PC-9 (cell line): ENCODE measurements around the gene TRPM5. TPM values are rescaled to one million over a fixed set of nuclear protein-coding genes. Genes with fewer than 3 reads are reported as not detected.

Experiments used
- BruUV-seq: library from RNA; stranded (reverse); fragments of 400-500 nt; replicated peaks from 2 replicates; lab custom pipeline; 2021; lab: Mats Ljungman, UMichigan
- CTCF ChIA-PET: fragments of 300-600 bp; sonication (Branson Sonifier 250); formaldehyde crosslinking; loops from one replicate; lab custom pipeline; 2022; ENCODE audit warnings: antibody characterized with exemption; lab: Charles Lee
- POLR2A ChIA-PET: fragments of 300-600 bp; sonication (Branson Sonifier 250); formaldehyde crosslinking; loops from one replicate; lab custom pipeline; 2022; ENCODE audit warnings: antibody characterized with exemption; ENCODE audit not compliant: unreplicated experiment; lab: Charles Lee
- DNase-seq, 2 experiments: peaks; one replicate each; pipeline versions ENCODE4 v3.0.0 to v3.0.0-alpha.2; 2015 to 2022; ENCODE audit warnings: mixed read lengths in 1 of 2
- H2AFZ ChIP-seq: fragments of 200-600 bp; sonication (generic); 2 replicates; pipeline ENCODE4 v1.8.1; 2017; ENCODE audit warnings: antibody characterized with exemption
- H3F3A ChIP-seq: fragments of 200-600 bp; sonication (generic); 2 replicates; pipeline ENCODE4 v1.8.1; 2017; ENCODE audit warnings: antibody characterized with exemption, mild to moderate bottlenecking, low read depth; ENCODE audit not compliant: insufficient read depth
- H3K27ac ChIP-seq: fragments of 200-600 bp; sonication (generic); 2 replicates; pipeline ENCODE4 v1.6.1; 2016; ENCODE audit warnings: mixed run types
- H3K27me3 ChIP-seq: fragments of 200-600 bp; sonication (generic); 2 replicates; pipeline ENCODE4 v1.6.1; 2016; ENCODE audit warnings: low read depth, mixed run types; ENCODE audit not compliant: insufficient read depth
- H3K36me3 ChIP-seq: fragments of 200-600 bp; sonication (generic); 2 replicates; pipeline ENCODE4 v1.6.1; 2016; ENCODE audit warnings: low read depth, mixed run types
- H3K4me1 ChIP-seq: fragments of 200-600 bp; sonication (generic); replicated peaks from 2 replicates; pipeline ENCODE4 v1.6.1; 2016; ENCODE audit warnings: mixed run types; ENCODE audit not compliant: insufficient read depth
- H3K4me2 ChIP-seq: fragments of 200-600 bp; sonication (generic); 2 replicates; pipeline ENCODE4 v1.6.1; 2017; ENCODE audit warnings: mixed run types
- H3K4me3 ChIP-seq: fragments of 200-600 bp; sonication (generic); 2 replicates; pipeline ENCODE4 v1.6.1; 2016; ENCODE audit warnings: mixed run types
- H3K79me2 ChIP-seq: fragments of 200-600 bp; sonication (generic); 2 replicates; pipeline ENCODE4 v1.6.1; 2017; ENCODE audit warnings: low read depth, mixed run types
- H3K9me2 ChIP-seq: fragments of 200-600 bp; sonication (generic); 2 replicates; pipeline ENCODE4 v1.8.1; 2017; ENCODE audit warnings: mild to moderate bottlenecking; ENCODE audit not compliant: insufficient read depth
- H3K9me3 ChIP-seq: fragments of 200-600 bp; sonication (generic); 2 replicates; pipeline ENCODE4 v1.8.1; 2016; ENCODE audit warnings: low read depth; ENCODE audit not compliant: insufficient read depth
- H4K20me1 ChIP-seq: fragments of 200-600 bp; sonication (generic); 2 replicates; pipeline ENCODE4 v1.8.1; 2017; ENCODE audit not compliant: insufficient read depth
- CTCF ChIP-seq: fragments of 200-600 bp; sonication (generic); conservative IDR thresholded peaks from 2 replicates; pipeline ENCODE4 v1.6.1; 2017; ENCODE audit warnings: mixed run types, antibody characterized with exemption, mild to moderate bottlenecking, moderate library complexity
- EZH2 ChIP-seq: fragments of 200-600 bp; sonication (generic); IDR thresholded peaks from 2 replicates; pipeline ENCODE4 v1.8.0; 2017; ENCODE audit warnings: antibody characterized with exemption, low read depth
- intact Hi-C: fragments of 100-400 bp; cut with micrococcal nuclease; formaldehyde crosslinking; loops from one replicate; pipeline ENCODE4 v1.10.0; 2022; ENCODE audit not compliant: unreplicated experiment
- total RNA-seq: library from RNA; stranded (reverse); gene quantifications from 2 replicates; pipeline ENCODE4 v1.2.3, GENCODE V29; 2021

TRPM5 gene
- total RNA-seq, 1 experiment from 2014 or later, result not detected

GRCh38 chr11:2434008-2434407, 10.3 kb downstream of the TRPM5 start:
- no peaks in the 10 kb centered on the region for H3K79me2 ChIP-seq
- H3K4me1 ChIP-seq, result no peaks in the 10 kb centered on the region
- no peak overlapping the region for H3K27ac ChIP-seq
- DNase-seq, result no peak
- no peaks in the 10 kb centered on the region for H3K9me3 ChIP-seq
- no peaks in the 10 kb centered on the region for H3K9me2 ChIP-seq
- no peaks in the 10 kb centered on the region for H3K36me3 ChIP-seq
- no peak overlapping the region for H2AFZ ChIP-seq
- TF ChIP-seq EZH2 (no peak), CTCF (no peak)
- intact Hi-C loops, result no loop called here
- no TSS peak for BruUV-seq
- H3F3A ChIP-seq, result no peaks in the 10 kb centered on the region
- POLR2A ChIA-PET, result no interaction called here
- H3K4me3 ChIP-seq, result no peak overlapping the region
- peaks cover 22% of the 10 kb centered on the region for H3K27me3 ChIP-seq
- CTCF ChIA-PET, result no interaction called here
- no peaks in the 10 kb centered on the region for H4K20me1 ChIP-seq
- H3K4me2 ChIP-seq, result no peak overlapping the region

- intact Hi-C loops, result no loop called here
- Histone ChIP-seq H3K9me3 (no peaks in the 10 kb centered on the region), H3K36me3 (no peaks in the 10 kb centered on the region), H3K27me3 (peaks cover 19% of the 10 kb centered on the region), H3K27ac (no peak overlapping the region), H3K4me3 (no peak overlapping the region), H3K79me2 (no peaks in the 10 kb centered on the region), H3K4me1 (no peaks in the 10 kb centered on the region), H3K4me2 (no peak overlapping the region), H4K20me1 (no peaks in the 10 kb centered on the region), H2AFZ (no peak overlapping the region), H3F3A (no peaks in the 10 kb centered on the region), H3K9me2 (no peaks in the 10 kb centered on the region)
- ChIA-PET POLR2A (no interaction called here), CTCF (no interaction called here)
- BruUV-seq, result no TSS peak
- DNase-seq, result no peak
- no peak for TF ChIP-seq EZH2
- TF ChIP-seq CTCF, result no peak
These were observed 11.0 kb downstream of the TRPM5 start for GRCh38 chr11:2433106-2433925.

DNA sequence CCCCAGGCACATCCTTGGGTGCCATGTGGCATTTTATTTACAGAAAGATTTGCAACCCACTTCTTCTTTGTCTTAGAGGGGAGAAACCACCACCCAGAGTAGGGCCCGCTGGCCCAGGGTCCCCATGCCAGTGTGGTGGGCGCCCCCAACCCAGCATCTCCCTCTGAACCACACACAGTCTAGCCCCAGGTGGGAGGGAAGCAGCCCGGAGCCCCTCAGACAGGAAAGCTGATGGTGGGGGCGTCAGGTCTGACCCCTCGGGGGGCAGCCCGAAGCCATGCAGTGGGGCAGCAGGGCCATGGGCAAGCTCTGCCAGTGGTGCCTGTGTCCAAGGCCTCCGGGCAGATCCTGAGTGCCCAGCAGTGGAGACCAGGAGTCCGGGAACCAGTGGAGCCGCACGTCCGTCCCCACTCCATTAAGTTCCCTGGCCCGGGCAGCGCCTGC, 11.7 kb downstream of the TRPM5 start:
- H3K9me3 ChIP-seq, result no peaks in the 10 kb centered on the region
- H3K9me2 ChIP-seq, result no peaks in the 10 kb centered on the region
- no peak for TF ChIP-seq CTCF
- TF ChIP-seq EZH2, result no peak
- H3K27me3 ChIP-seq, result peaks cover 13% of the 10 kb centered on the region
- H4K20me1 ChIP-seq, result no peaks in the 10 kb centered on the region
- H3K4me3 ChIP-seq, result no peak overlapping the region
- ChIA-PET CTCF (no interaction called here), POLR2A (no interaction called here)
- no peaks in the 10 kb centered on the region for H3K79me2 ChIP-seq
- no peak overlapping the region for H2AFZ ChIP-seq
- H3K27ac ChIP-seq, result no peak overlapping the region
- intact Hi-C loops, result no loop called here
- no TSS peak for BruUV-seq
- DNase-seq, result no peak
- H3K36me3 ChIP-seq, result no peaks in the 10 kb centered on the region
- no peak overlapping the region for H3K4me2 ChIP-seq
- H3K4me1 ChIP-seq, result no peaks in the 10 kb centered on the region
- no peaks in the 10 kb centered on the region for H3F3A ChIP-seq
